Breast epithelium (tissue), 3 donors: ENCODE results near the gene ZC3H7B.

Source experiments
- POLR2AphosphoS5 ChIP-seq, 3 donors: sonication (generic); formaldehyde crosslinking; IDR thresholded peaks; one replicate each; pipeline ENCODE4 v1.6.1; 2017; ENCODE audit warnings: antibody characterized with exemption in 3 of 3
- TF ChIP-seq, protein P1 (sequence below), 3 donors: fragments of 450-650 bp; IDR thresholded peaks; one replicate each; pipeline ENCODE4 v1.5.1; 2016 to 2017; ENCODE audit warnings: antibody characterized with exemption in 3 of 3, mild to moderate bottlenecking in 3 of 3, moderate library complexity in 3 of 3

DNA sequence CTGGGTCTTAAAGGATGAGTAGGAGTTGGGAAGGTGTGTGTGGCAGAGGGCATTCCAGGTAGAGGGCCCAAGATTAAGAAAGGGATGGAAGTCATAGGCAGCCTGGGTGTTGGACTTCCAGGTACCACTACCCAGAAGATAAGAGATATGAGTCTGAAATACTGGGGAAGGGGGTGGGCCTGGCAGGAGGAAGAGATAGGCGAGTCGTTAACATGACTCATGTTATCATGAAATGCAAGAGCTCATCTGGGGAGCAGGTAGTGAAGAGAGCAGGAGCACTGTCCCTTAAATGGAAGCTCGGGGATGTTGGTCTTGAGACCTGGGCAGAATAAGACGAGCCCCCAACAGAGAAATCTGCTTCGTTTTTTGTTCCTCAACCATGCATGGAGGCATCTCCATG lies 10.2 kb downstream of the ZC3H7B start:
- TF ChIP-seq, protein P1, sequence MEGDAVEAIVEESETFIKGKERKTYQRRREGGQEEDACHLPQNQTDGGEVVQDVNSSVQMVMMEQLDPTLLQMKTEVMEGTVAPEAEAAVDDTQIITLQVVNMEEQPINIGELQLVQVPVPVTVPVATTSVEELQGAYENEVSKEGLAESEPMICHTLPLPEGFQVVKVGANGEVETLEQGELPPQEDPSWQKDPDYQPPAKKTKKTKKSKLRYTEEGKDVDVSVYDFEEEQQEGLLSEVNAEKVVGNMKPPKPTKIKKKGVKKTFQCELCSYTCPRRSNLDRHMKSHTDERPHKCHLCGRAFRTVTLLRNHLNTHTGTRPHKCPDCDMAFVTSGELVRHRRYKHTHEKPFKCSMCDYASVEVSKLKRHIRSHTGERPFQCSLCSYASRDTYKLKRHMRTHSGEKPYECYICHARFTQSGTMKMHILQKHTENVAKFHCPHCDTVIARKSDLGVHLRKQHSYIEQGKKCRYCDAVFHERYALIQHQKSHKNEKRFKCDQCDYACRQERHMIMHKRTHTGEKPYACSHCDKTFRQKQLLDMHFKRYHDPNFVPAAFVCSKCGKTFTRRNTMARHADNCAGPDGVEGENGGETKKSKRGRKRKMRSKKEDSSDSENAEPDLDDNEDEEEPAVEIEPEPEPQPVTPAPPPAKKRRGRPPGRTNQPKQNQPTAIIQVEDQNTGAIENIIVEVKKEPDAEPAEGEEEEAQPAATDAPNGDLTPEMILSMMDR (IDR thresholded peaks at IDR 0.05): no peak
- no peak for TF ChIP-seq POLR2AphosphoS5 (IDR thresholded peaks at IDR 0.05)
